ENCODE results near the gene PHLDA3.

PHLDA3 gene

GRCh38 chr1:201511941-201512539 lies 43.1 kb upstream of the PHLDA3 start:
- Histone ChIP-seq H3K79me2 (peaks cover 4% of the 10 kb centered on the region), H3K4me3 (ENCODE audit: low read depth, low read length) (peak overlapping the region; percentile 35), H3K27ac (peak overlapping the region; percentile 98), H3K9ac (no peak overlapping the region), H3K36me3 (ENCODE audit: control insufficient read depth, insufficient read depth, low read length) (no peaks in the 10 kb centered on the region), H3K4me2 (ENCODE audit: low read length) (peak overlapping the region; percentile 62), H3K4me1 (peaks cover 32% of the 10 kb centered on the region), H2AFZ (peak overlapping the region; percentile 31), H3K27me3 (ENCODE audit: control insufficient read depth, insufficient read depth, low read length) (no peaks in the 10 kb centered on the region), H3K9me3 (ENCODE audit: control insufficient read depth, low read length) (no peaks in the 10 kb centered on the region)
- TF ChIP-seq CTCF (IDR thresholded peaks at IDR 0.05) = no peak

GRCh38 chr1:201511396-201511940 lies 42.5 kb upstream of the PHLDA3 start:
- peak overlapping the region; percentile 35 for H3K4me3 ChIP-seq (ENCODE audit: low read depth, low read length)
- peaks cover 32% of the 10 kb centered on the region for H3K4me1 ChIP-seq
- no peaks in the 10 kb centered on the region for H3K27me3 ChIP-seq (ENCODE audit: control insufficient read depth, insufficient read depth, low read length)
- no peaks in the 10 kb centered on the region for H3K9me3 ChIP-seq (ENCODE audit: control insufficient read depth, low read length)
- TF ChIP-seq CTCF (IDR thresholded peaks at IDR 0.05) = no peak
- peak overlapping the region; percentile 98 for H3K27ac ChIP-seq
- no peak overlapping the region for H2AFZ ChIP-seq
- H3K4me2 ChIP-seq (ENCODE audit: low read length) = peak overlapping the region; percentile 62
- H3K9ac ChIP-seq = no peak overlapping the region
- H3K36me3 ChIP-seq (ENCODE audit: control insufficient read depth, insufficient read depth, low read length) = no peaks in the 10 kb centered on the region
- peaks cover 4% of the 10 kb centered on the region for H3K79me2 ChIP-seq

GRCh38 chr1:201510734-201511133 lies 41.7 kb upstream of the PHLDA3 start:
- H3K27ac ChIP-seq = peak overlapping the region; percentile 98
- H3K4me2 ChIP-seq (ENCODE audit: low read length) = no peak overlapping the region
- H3K9me3 ChIP-seq (ENCODE audit: control insufficient read depth, low read length) = no peaks in the 10 kb centered on the region
- H3K27me3 ChIP-seq (ENCODE audit: control insufficient read depth, insufficient read depth, low read length) = no peaks in the 10 kb centered on the region
- peaks cover 4% of the 10 kb centered on the region for H3K79me2 ChIP-seq
- no peak overlapping the region for H3K4me3 ChIP-seq (ENCODE audit: low read depth, low read length)
- TF ChIP-seq CTCF (IDR thresholded peaks at IDR 0.05) = no peak
- H3K36me3 ChIP-seq (ENCODE audit: control insufficient read depth, insufficient read depth, low read length) = no peaks in the 10 kb centered on the region
- no peak overlapping the region for H2AFZ ChIP-seq
- peaks cover 33% of the 10 kb centered on the region for H3K4me1 ChIP-seq
- no peak overlapping the region for H3K9ac ChIP-seq

GRCh38 chr1:201509601-201510374 lies 40.8 kb upstream of the PHLDA3 start:
- Histone ChIP-seq H3K27me3 (ENCODE audit: control insufficient read depth, insufficient read depth, low read length) (no peaks in the 10 kb centered on the region), H3K36me3 (ENCODE audit: control insufficient read depth, insufficient read depth, low read length) (no peaks in the 10 kb centered on the region), H3K4me2 (ENCODE audit: low read length) (no peak overlapping the region), H3K9ac (no peak overlapping the region), H3K27ac (peak overlapping the region; percentile 99), H2AFZ (no peak overlapping the region), H3K79me2 (peaks cover 13% of the 10 kb centered on the region), H3K4me1 (peaks cover 40% of the 10 kb centered on the region), H3K9me3 (ENCODE audit: control insufficient read depth, low read length) (no peaks in the 10 kb centered on the region), H3K4me3 (ENCODE audit: low read depth, low read length) (no peak overlapping the region)
- no peak for TF ChIP-seq CTCF (IDR thresholded peaks at IDR 0.05)
